HCT116 (cell line): ENCODE measurements around the gene RHOG. TPM values are rescaled to one million over a fixed set of nuclear protein-coding genes. Genes with fewer than 3 reads are reported as not detected.

Experiments
- ATAC-seq: fragments of 200-7000 bp; cut with Tn5 transposase; 2 replicates; pipeline ENCODE4 v1.9.1; 2020; ENCODE audit warnings: mild to moderate bottlenecking, moderate library complexity
- BruUV-seq: library from RNA; stranded (reverse); fragments of 400-500 nt; replicated peaks from 2 replicates; lab custom pipeline; 2021; lab: Mats Ljungman, UMichigan
- CTCF ChIA-PET: fragments of 300-600 bp; sonication (Branson Sonifier 250); formaldehyde crosslinking; loops from one replicate; lab custom pipeline; 2021; ENCODE audit warnings: antibody characterized with exemption; lab: Charles Lee
- POLR2A ChIA-PET: fragments of 300-600, 350-600 bp; sonication (Branson Sonifier 250); formaldehyde crosslinking; loops from one replicate; lab custom pipeline; 2021; ENCODE audit warnings: antibody characterized with exemption; lab: Charles Lee
- RAD21 ChIA-PET, 2 experiments: fragments of 300-600 bp; sonication (Branson Sonifier 250); formaldehyde crosslinking; loops; one replicate each; lab custom pipeline; 2023; ENCODE audit warnings: low total read pairs in 2 of 2; ENCODE audit not compliant: uncharacterized antibody in 2 of 2, unreplicated experiment in 2 of 2, low non-redundant PET in 1 of 2; lab: Charles Lee
- DNase-seq: peaks from one replicate; pipeline ENCODE4 v3.0.0-alpha.2; 2010; ENCODE audit warnings: low read depth, low spot score
- H2AFZ ChIP-seq: fragments of 200-600 bp; shearing (Covaris generic), sonication (generic); 2 replicates; pipeline ENCODE4 v1.6.1; 2017; ENCODE audit warnings: low read depth, mixed run types, mixed read lengths, antibody characterized with exemption, low read length; ENCODE audit not compliant: poor library complexity, severe bottlenecking
- H3K27ac ChIP-seq: 2 replicates; pipeline ENCODE4 v1.5.1; 2012; ENCODE audit warnings: low read depth, low read length
- H3K27me3 ChIP-seq: fragments of 200-600 bp; sonication (generic); 2 replicates; pipeline ENCODE4 v1.6.1; 2016; ENCODE audit warnings: mixed run types, low read length, mixed read lengths; ENCODE audit not compliant: insufficient read depth
- H3K36me3 ChIP-seq, 2 experiments: fragments of 200-500 bp in 1 of 2; fragments of 200-600 bp in 1 of 2; sonication (Bioruptor generic) in 1 of 2; sonication (generic) in 1 of 2; 2 replicates each; pipeline versions ENCODE4 v1.5.1 to v1.6.1; 2014 to 2016; ENCODE audit warnings: low read length in 2 of 2, inconsistent platforms in 1 of 2, mixed read lengths in 1 of 2, mixed run types in 1 of 2; ENCODE audit not compliant: insufficient read depth in 2 of 2, control insufficient read depth in 1 of 2
- H3K4me1 ChIP-seq, 2 experiments: fragments of 200-600 bp in 1 of 2; sonication (generic) in 1 of 2; 2 replicates each; pipeline versions ENCODE4 v1.5.1 to v1.6.1; 2012 to 2017; ENCODE audit warnings: low read length in 2 of 2, inconsistent platforms in 1 of 2, mild to moderate bottlenecking in 1 of 2, mixed read lengths in 1 of 2, mixed run types in 1 of 2, moderate library complexity in 1 of 2; ENCODE audit not compliant: insufficient read depth in 2 of 2, control insufficient read depth in 1 of 2
- H3K4me2 ChIP-seq: fragments of 200-600 bp; sonication (generic); 2 replicates; pipeline ENCODE4 v1.6.1; 2017; ENCODE audit warnings: mixed run types, low read length, mixed read lengths
- H3K4me3 ChIP-seq, 2 experiments: fragments of 200-600 bp in 1 of 2; sonication (generic) in 1 of 2; replicated peaks in 1 of 2; 2 replicates each; pipeline ENCODE4 v1.5.1; 2011 to 2016; ENCODE audit warnings: low read length in 2 of 2, control low read depth in 1 of 2, low read depth in 1 of 2, mild to moderate bottlenecking in 1 of 2, mixed read lengths in 1 of 2, mixed run types in 1 of 2
- H3K79me2 ChIP-seq: fragments of 200-600 bp; sonication (generic); 2 replicates; pipeline ENCODE4 v1.6.1; 2017; ENCODE audit warnings: mild to moderate bottlenecking, mixed run types, low read length, moderate library complexity, mixed read lengths; ENCODE audit not compliant: insufficient read depth
- H3K9ac ChIP-seq: fragments of 200-600 bp; sonication (generic); 2 replicates; pipeline ENCODE4 v1.6.1; 2016; ENCODE audit warnings: low read length, mixed read lengths
- H3K9me2 ChIP-seq: fragments of 200-600 bp; sonication (generic), shearing (Covaris generic); 2 replicates; pipeline ENCODE4 v1.6.1; 2017; ENCODE audit warnings: mixed run types, mild to moderate bottlenecking, moderate library complexity; ENCODE audit not compliant: insufficient read depth
- H3K9me3 ChIP-seq, 2 experiments: fragments of 200-500 bp in 1 of 2; fragments of 200-600 bp in 1 of 2; sonication (Bioruptor generic) in 1 of 2; sonication (generic) in 1 of 2; 2 replicates each; pipeline ENCODE4 v1.6.1; 2014 to 2017; ENCODE audit warnings: low read length in 2 of 2, mixed read lengths in 2 of 2, inconsistent platforms in 1 of 2, low read depth in 1 of 2, mild to moderate bottlenecking in 1 of 2, mixed run types in 1 of 2, moderate library complexity in 1 of 2; ENCODE audit not compliant: control insufficient read depth in 1 of 2, insufficient read depth in 1 of 2
- H4K20me1 ChIP-seq: fragments of 200-600 bp; sonication (generic), shearing (Covaris generic); 2 replicates; pipeline ENCODE4 v1.6.1; 2017; ENCODE audit warnings: mixed run types, mild to moderate bottlenecking, moderate library complexity; ENCODE audit not compliant: insufficient read depth
- EGR1 ChIP-seq: IDR thresholded peaks from 2 replicates; pipeline ENCODE4 v1.6.1; 2012; ENCODE audit warnings: low read depth
- FOSL1 ChIP-seq: IDR thresholded peaks from 2 replicates; pipeline ENCODE4 v1.6.1; 2012; ENCODE audit warnings: low read depth
- JUND ChIP-seq: IDR thresholded peaks from 2 replicates; pipeline ENCODE4 v1.6.1; 2012
- POLR2A ChIP-seq: IDR thresholded peaks from 2 replicates; pipeline ENCODE4 v1.7.0; 2011; ENCODE audit warnings: borderline replicate concordance; ENCODE audit not compliant: insufficient read depth, insufficient read length; ENCODE audit errors: extremely low read depth
- POLR2AphosphoS5 ChIP-seq: IDR thresholded peaks from 2 replicates; pipeline ENCODE4 v1.6.1; 2011; ENCODE audit warnings: mild to moderate bottlenecking, low read depth, low read length, moderate library complexity
- RAD21 ChIP-seq: IDR thresholded peaks from 2 replicates; pipeline ENCODE4 v1.6.1; 2012; ENCODE audit warnings: low read depth, mild to moderate bottlenecking
- SIN3A ChIP-seq: IDR thresholded peaks from 2 replicates; pipeline ENCODE4 v1.6.1; 2012; ENCODE audit warnings: low read depth
- SP1 ChIP-seq: IDR thresholded peaks from 2 replicates; pipeline ENCODE4 v1.6.1; 2012; ENCODE audit warnings: low read depth
- SRF ChIP-seq: IDR thresholded peaks from 2 replicates; pipeline ENCODE4 v1.6.1; 2012; ENCODE audit warnings: low read depth
- TCF7L2 ChIP-seq: IDR thresholded peaks from 2 replicates; pipeline ENCODE4 v1.7.0; 2011; ENCODE audit warnings: borderline replicate concordance, inconsistent platforms; ENCODE audit not compliant: insufficient read depth, insufficient read length; ENCODE audit errors: extremely low read depth
- ZFX ChIP-seq: fragments of 450-650 bp; IDR thresholded peaks from 2 replicates; pipeline ENCODE4 v1.6.1; 2017
- ZNF274 ChIP-seq: fragments of 200-500 bp; sonication (Bioruptor generic); IDR thresholded peaks from 2 replicates; pipeline ENCODE4 v1.6.1; 2014; ENCODE audit warnings: mild to moderate bottlenecking, low read depth, low read length, inconsistent platforms
- intact Hi-C: fragments of 100-400 bp; cut with micrococcal nuclease; formaldehyde crosslinking; loops from 2 replicates; pipeline ENCODE4 v1.10.0; 2022
- total RNA-seq: library from RNA; stranded (reverse); gene quantifications from one replicate; pipeline ENCODE4 v1.2.1, GENCODE V29; 2021; ENCODE audit not compliant: unreplicated experiment
- TF ChIP-seq, protein P1 (sequence below), 3 experiments: fragments of 200-600 bp in 1 of 3; sonication (generic) in 1 of 3; IDR thresholded peaks in 2 of 3; conservative IDR thresholded peaks in 1 of 3; 2 replicates each; pipeline ENCODE4 v1.5.1; 2012 to 2017; ENCODE audit warnings: low read depth in 2 of 3, low read length in 2 of 3, antibody characterized with exemption in 1 of 3, borderline replicate concordance in 1 of 3, control low read depth in 1 of 3, mild to moderate bottlenecking in 1 of 3, mixed read lengths in 1 of 3, mixed run types in 1 of 3, moderate library complexity in 1 of 3; ENCODE audit not compliant: insufficient read depth in 1 of 3
- TF ChIP-seq, protein P2 (sequence below): IDR thresholded peaks from 2 replicates; pipeline ENCODE4 v1.6.1; 2011; ENCODE audit warnings: mild to moderate bottlenecking, low read length, moderate library complexity; ENCODE audit not compliant: insufficient replicate concordance; ENCODE audit errors: extremely low read depth
- TF ChIP-seq, protein P3 (sequence below): IDR thresholded peaks from 2 replicates; pipeline ENCODE4 v1.6.1; 2012

Gene RHOG
- total RNA-seq, 1 experiment from 2014 or later: 49.1 TPM

GRCh38 chr11:3832816-3833215 is 7.9 kb downstream of the RHOG start:
- Histone ChIP-seq H3K36me3 (peaks cover 7 to 15% of the 10 kb centered on the region in 2 experiments; a peak in 2 of 4 replicates), H3K79me2 (peaks cover 82% of the 10 kb centered on the region)

DNA sequence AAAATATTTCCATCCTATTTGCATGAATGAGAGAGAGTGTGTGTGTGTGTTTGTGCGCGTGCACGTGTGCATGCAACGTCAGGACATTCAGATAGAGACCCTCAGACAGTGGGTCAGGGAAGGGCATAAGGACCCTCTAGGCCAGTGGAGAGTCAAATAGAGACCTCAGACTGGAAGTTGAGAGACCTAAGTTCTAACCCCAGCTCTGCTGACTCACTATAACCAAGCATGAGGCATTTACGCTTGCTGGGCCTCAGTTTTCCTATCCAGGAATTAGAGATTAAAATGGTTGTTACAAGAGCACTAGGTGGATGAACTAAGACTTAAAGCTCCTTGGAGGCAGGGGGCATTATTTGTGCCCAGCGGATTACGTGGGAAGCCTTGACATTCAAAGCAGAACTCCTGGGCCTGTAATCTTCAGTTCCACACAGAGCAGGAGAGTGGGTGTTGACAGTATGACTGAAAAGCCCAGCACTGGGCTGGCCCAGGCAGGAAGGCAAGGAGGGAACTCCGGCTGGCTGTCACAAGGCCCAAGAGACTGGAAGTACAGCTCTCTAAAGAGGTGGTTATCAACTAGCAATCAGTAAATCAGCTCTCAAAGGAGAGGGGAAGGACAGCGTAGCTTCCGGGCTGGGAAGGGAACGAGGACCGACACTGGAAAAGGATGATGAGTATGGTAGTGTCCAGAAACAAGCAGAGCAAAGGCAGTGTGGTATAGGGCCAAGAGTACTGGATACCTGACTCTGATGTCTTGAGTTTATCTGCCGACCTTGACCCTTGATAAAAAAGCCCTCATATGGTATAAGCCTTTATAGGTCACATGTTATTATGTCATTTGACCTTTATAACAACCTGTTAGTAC is 9.2 kb downstream of the RHOG start:
- intact Hi-C loops: no loop called here
- Histone ChIP-seq H3K27me3 (no peaks in the 10 kb centered on the region), H3K4me3 (no peak overlapping the region), H3K36me3 (peaks cover 9 to 22% of the 10 kb centered on the region in 2 experiments; a peak in 2 of 4 replicates), H3K9me2 (no peaks in the 10 kb centered on the region), H2AFZ (no peak overlapping the region), H3K27ac (no peak overlapping the region), H3K9me3 (no peaks in the 10 kb centered on the region), H3K79me2 (peaks cover 69% of the 10 kb centered on the region), H3K4me2 (no peak overlapping the region), H3K4me1 (0 out of 4 replicates have a peak, but pooled peaks cover 0 to 2% of the 10 kb centered on the region in 2 experiments), H3K9ac (no peak overlapping the region), H4K20me1 (no peaks in the 10 kb centered on the region)
- ATAC-seq (no peak), DNase-seq (no peak)
- ChIA-PET POLR2A (no interaction called here), RAD21 (no interaction called here), CTCF (interaction anchor here (0.9 kb wide), 1 partner anchor 10 kb away, joined by 3 read pairs; the partner anchor contains the start of gene RHOG)
- BruUV-seq: no TSS peak
- TF ChIP-seq, protein P1, sequence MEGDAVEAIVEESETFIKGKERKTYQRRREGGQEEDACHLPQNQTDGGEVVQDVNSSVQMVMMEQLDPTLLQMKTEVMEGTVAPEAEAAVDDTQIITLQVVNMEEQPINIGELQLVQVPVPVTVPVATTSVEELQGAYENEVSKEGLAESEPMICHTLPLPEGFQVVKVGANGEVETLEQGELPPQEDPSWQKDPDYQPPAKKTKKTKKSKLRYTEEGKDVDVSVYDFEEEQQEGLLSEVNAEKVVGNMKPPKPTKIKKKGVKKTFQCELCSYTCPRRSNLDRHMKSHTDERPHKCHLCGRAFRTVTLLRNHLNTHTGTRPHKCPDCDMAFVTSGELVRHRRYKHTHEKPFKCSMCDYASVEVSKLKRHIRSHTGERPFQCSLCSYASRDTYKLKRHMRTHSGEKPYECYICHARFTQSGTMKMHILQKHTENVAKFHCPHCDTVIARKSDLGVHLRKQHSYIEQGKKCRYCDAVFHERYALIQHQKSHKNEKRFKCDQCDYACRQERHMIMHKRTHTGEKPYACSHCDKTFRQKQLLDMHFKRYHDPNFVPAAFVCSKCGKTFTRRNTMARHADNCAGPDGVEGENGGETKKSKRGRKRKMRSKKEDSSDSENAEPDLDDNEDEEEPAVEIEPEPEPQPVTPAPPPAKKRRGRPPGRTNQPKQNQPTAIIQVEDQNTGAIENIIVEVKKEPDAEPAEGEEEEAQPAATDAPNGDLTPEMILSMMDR (IDR thresholded peaks at IDR 0.05 in 2 of 3, conservative IDR thresholded peaks at IDR 0.05 in 1 of 3; ENCODE audit: borderline replicate concordance in 1 of 3, insufficient read depth in 1 of 3, low read depth in 2 of 3, low read length in 2 of 3): no peak
- TF ChIP-seq RAD21 (no peak), SIN3A (no peak), SRF (no peak), ZNF274 (no peak), TCF7L2 (no peak), FOSL1 (no peak), POLR2AphosphoS5 (no peak), EGR1 (no peak), JUND (no peak), SP1 (no peak)
- TF ChIP-seq, protein P2, sequence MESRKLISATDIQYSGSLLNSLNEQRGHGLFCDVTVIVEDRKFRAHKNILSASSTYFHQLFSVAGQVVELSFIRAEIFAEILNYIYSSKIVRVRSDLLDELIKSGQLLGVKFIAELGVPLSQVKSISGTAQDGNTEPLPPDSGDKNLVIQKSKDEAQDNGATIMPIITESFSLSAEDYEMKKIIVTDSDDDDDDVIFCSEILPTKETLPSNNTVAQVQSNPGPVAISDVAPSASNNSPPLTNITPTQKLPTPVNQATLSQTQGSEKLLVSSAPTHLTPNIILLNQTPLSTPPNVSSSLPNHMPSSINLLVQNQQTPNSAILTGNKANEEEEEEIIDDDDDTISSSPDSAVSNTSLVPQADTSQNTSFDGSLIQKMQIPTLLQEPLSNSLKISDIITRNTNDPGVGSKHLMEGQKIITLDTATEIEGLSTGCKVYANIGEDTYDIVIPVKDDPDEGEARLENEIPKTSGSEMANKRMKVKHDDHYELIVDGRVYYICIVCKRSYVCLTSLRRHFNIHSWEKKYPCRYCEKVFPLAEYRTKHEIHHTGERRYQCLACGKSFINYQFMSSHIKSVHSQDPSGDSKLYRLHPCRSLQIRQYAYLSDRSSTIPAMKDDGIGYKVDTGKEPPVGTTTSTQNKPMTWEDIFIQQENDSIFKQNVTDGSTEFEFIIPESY: no peak

More at GRCh38 chr11:3832816-3833215, 7.9 kb downstream of the RHOG start:
- H3K9me2 ChIP-seq: no peaks in the 10 kb centered on the region
- no peak for DNase-seq
- no peaks in the 10 kb centered on the region for H3K9me3 ChIP-seq
- no peak overlapping the region for H3K4me3 ChIP-seq
- CTCF ChIA-PET: no interaction called here
- intact Hi-C loops: no loop called here
- RAD21 ChIA-PET: no interaction called here
- H3K9ac ChIP-seq: no peak overlapping the region
- H3K4me1 ChIP-seq: peaks cover 0 to 4% of the 10 kb centered on the region in 2 experiments; a peak in 1 of 4 replicates
- no TSS peak for BruUV-seq
- TF ChIP-seq POLR2A (no peak), POLR2AphosphoS5 (no peak), ZFX (no peak), ZNF274 (no peak), SRF (no peak)
- TF ChIP-seq, protein P3, sequence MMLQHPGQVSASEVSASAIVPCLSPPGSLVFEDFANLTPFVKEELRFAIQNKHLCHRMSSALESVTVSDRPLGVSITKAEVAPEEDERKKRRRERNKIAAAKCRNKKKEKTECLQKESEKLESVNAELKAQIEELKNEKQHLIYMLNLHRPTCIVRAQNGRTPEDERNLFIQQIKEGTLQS: no peak
- no peak for ATAC-seq
- no peaks in the 10 kb centered on the region for H4K20me1 ChIP-seq
- no peaks in the 10 kb centered on the region for H3K27me3 ChIP-seq
- no peak overlapping the region for H3K27ac ChIP-seq
- H3K4me2 ChIP-seq: no peak overlapping the region
- H2AFZ ChIP-seq: no peak overlapping the region
- POLR2A ChIA-PET: no interaction called here
